Right lobe of liver (tissue), 6 donors: ENCODE measurements around the gene FAM180A. TPM values are rescaled to one million over a fixed set of nuclear protein-coding genes. Genes with fewer than 3 reads are reported as not detected.

Source experiments
- ATAC-seq, 4 donors: fragments of 200-7000 bp; cut with Tn5 transposase; one replicate each; pipeline ENCODE4 v1.9.1; 2020; ENCODE audit warnings: mild to moderate bottlenecking in 4 of 4, moderate library complexity in 4 of 4
- DNase-seq, 3 donors: peaks; one replicate each; pipeline ENCODE4 v3.0.0-alpha.2; 2020
- H3K27ac ChIP-seq, 3 donors: fragments of 200-600 bp; one replicate each; pipeline ENCODE4 v1.8.0; 2022
- H3K27me3 ChIP-seq, 2 donors: fragments of 200-600 bp; one replicate each; pipeline ENCODE4 v1.8.0; 2022
- H3K36me3 ChIP-seq, 4 donors: fragments of 200-600 bp; sonication (generic) in 1 of 4; one replicate each; pipeline versions ENCODE4 v1.5.1 to v1.8.0; 2017 to 2022; ENCODE audit warnings: control low read depth in 1 of 4
- H3K4me1 ChIP-seq, 4 donors: fragments of 200-600 bp; sonication (generic) in 1 of 4; one replicate each; pipeline versions ENCODE4 v1.5.1 to v1.8.0; 2017 to 2022; ENCODE audit warnings: control low read depth in 1 of 4
- H3K4me3 ChIP-seq, 3 donors: fragments of 200-600 bp; one replicate each; pipeline ENCODE4 v1.8.0; 2022
- H3K9me3 ChIP-seq, 4 donors: fragments of 200-600 bp; sonication (generic) in 1 of 4; one replicate each; pipeline versions ENCODE4 v1.5.1 to v1.8.0; 2017 to 2022; ENCODE audit warnings: control low read depth in 1 of 4
- CTCF ChIP-seq, 4 donors: fragments of 200-600 bp in 3 of 4; fragments of 450-650 bp in 1 of 4; IDR thresholded peaks; one replicate each; pipeline versions ENCODE4 v1.5.1 to v1.8.0; 2016 to 2022; ENCODE audit warnings: antibody characterized with exemption in 4 of 4, mild to moderate bottlenecking in 2 of 4
- POLR2A ChIP-seq: fragments of 450-650 bp; IDR thresholded peaks from one replicate; pipeline ENCODE4 v1.6.1; 2017; ENCODE audit warnings: antibody characterized with exemption, mild to moderate bottlenecking
- WGBS: methylation state at CpG from one replicate; pipeline ENCODE4 v1.1.6; 2018; ENCODE audit warnings: low coverage, low lambda C conversion rate; ENCODE audit not compliant: insufficient coverage; ENCODE audit errors: missing lambda C conversion rate; 5-methylcytosine and 5-hydroxymethylcytosine counted together
- intact Hi-C, 2 donors: fragments of 100-400 bp; cut with DNase I; formaldehyde crosslinking; loops; one replicate each; pipeline versions ENCODE4 v1.11.2 to v1.14.1; 2022
- total RNA-seq, 6 experiments: library from RNA; depleted of rRNA in 2 of 6; stranded (reverse); fragments of >200 nt in 2 of 6; fragmentation: NEBNext Ultra II Directional in 3 of 6; extraction: Animal tissue kit (Norgen Biotek cat#: 25700) in 3 of 6; gene quantifications; one replicate each; pipeline versions ENCODE4 v1.1.0 to v1.2.4, GENCODE V29; 2016 to 2023
- donor health status: DM: no; HTN: yes; CAD: no.
- donor health status: DM: no; HTN: no; CAD: no.
- donor health status: DM: no; HTN: no; CAD: no.
- donor health status: DM: no; HTN: yes; CAD: no.
- donor health status: DM: no; HTN: yes; CAD: no.

FAM180A gene
- total RNA-seq, 6 experiments from 2014 or later = 2.8 to 14.9 (median 6.4) TPM

- Histone ChIP-seq H3K4me3 (no peak overlapping the region), H3K4me1 (no peaks in the 10 kb centered on the region), H3K9me3 (no peaks in the 10 kb centered on the region), H3K27ac (no peak overlapping the region), H3K36me3 (no peaks in the 10 kb centered on the region), H3K27me3 (no peaks in the 10 kb centered on the region)
- ATAC-seq = no peak
- WGBS = 61% methylated on average over 3 of the region's 20 CpGs
- intact Hi-C loops = no loop called here
- TF ChIP-seq POLR2A = no peak
- TF ChIP-seq CTCF (IDR thresholded peaks at IDR 0.05) = no peak
- no peak for DNase-seq
Measured at GRCh38 chr7:135706038-135706742, 42.4 kb downstream of the FAM180A start.

- intact Hi-C loops = no loop called here
- ATAC-seq = no peak
- TF ChIP-seq CTCF (IDR thresholded peaks at IDR 0.05) = no peak
- TF ChIP-seq POLR2A = no peak
- H3K27me3 ChIP-seq = no peaks in the 10 kb centered on the region
- H3K36me3 ChIP-seq = no peaks in the 10 kb centered on the region
- no peaks in the 10 kb centered on the region for H3K4me1 ChIP-seq
- 75% methylated on average over 5 of the region's 5 CpGs for WGBS
- no peak for DNase-seq
- no peak overlapping the region for H3K4me3 ChIP-seq
- no peaks in the 10 kb centered on the region for H3K9me3 ChIP-seq
- H3K27ac ChIP-seq = no peak overlapping the region
Measured at GRCh38 chr7:135704698-135705097, 43.9 kb downstream of the FAM180A start.

- H3K4me3 ChIP-seq = no peak overlapping the region
- H3K4me1 ChIP-seq = no peaks in the 10 kb centered on the region
- TF ChIP-seq CTCF (IDR thresholded peaks at IDR 0.05) (no peak), POLR2A (no peak)
- ATAC-seq = no peak
- no peaks in the 10 kb centered on the region for H3K9me3 ChIP-seq
- WGBS = no CpG with 5 or more reads among the region's 2 CpGs
- intact Hi-C loops = no loop called here
- no peak overlapping the region for H3K27ac ChIP-seq
- H3K36me3 ChIP-seq = no peaks in the 10 kb centered on the region
- H3K27me3 ChIP-seq = no peaks in the 10 kb centered on the region
- DNase-seq = no peak
Measured at GRCh38 chr7:135704074-135704473, 44.5 kb downstream of the FAM180A start.

- WGBS = 72% methylated on average over 8 of the region's 8 CpGs
- Histone ChIP-seq H3K27me3 (no peaks in the 10 kb centered on the region), H3K9me3 (no peaks in the 10 kb centered on the region), H3K27ac (no peak overlapping the region), H3K4me1 (no peaks in the 10 kb centered on the region), H3K36me3 (no peaks in the 10 kb centered on the region), H3K4me3 (no peak overlapping the region)
- intact Hi-C loops = no loop called here
- no peak for TF ChIP-seq POLR2A
- no peak for TF ChIP-seq CTCF (IDR thresholded peaks at IDR 0.05)
- DNase-seq (no peak), ATAC-seq (peak in 2 of 4 donors; percentile 29 to 44)
Measured at GRCh38 chr7:135697276-135698049, 51.1 kb downstream of the FAM180A start.
